HFFc6 (cell line): ENCODE data around the gene NEK6. TPM values are rescaled to one million over a fixed set of nuclear protein-coding genes. Genes with fewer than 3 reads are reported as not detected.
A peak's percentile ranks its signal among the peaks of the same experiment; 100 is the strongest.

ENCODE experiments used
- DNase-seq: peaks from one replicate; pipeline ENCODE4 v3.0.0-alpha.2; 2018
- H3K27ac Mint-ChIP-seq: 2 replicates; pipeline ENCODE4 v1.8.0; 2020; ENCODE audit warnings: mild to moderate bottlenecking, mixed read lengths
- H3K27me3 Mint-ChIP-seq: 2 replicates; pipeline ENCODE4 v1.8.0; 2021; ENCODE audit warnings: mild to moderate bottlenecking, moderate library complexity, mixed read lengths; ENCODE audit not compliant: insufficient read depth
- H3K36me3 Mint-ChIP-seq: 2 replicates; pipeline ENCODE4 v1.8.0; 2021; ENCODE audit warnings: low read depth, mixed read lengths
- H3K4me1 Mint-ChIP-seq: 2 replicates; pipeline ENCODE4 v1.8.0; 2020; ENCODE audit warnings: low read depth, mixed read lengths
- H3K4me3 Mint-ChIP-seq: 2 replicates; pipeline ENCODE4 v1.8.0; 2020; ENCODE audit warnings: mild to moderate bottlenecking, moderate library complexity, mixed read lengths
- H3K9me3 Mint-ChIP-seq: 2 replicates; pipeline ENCODE4 v1.8.0; 2020; ENCODE audit warnings: mild to moderate bottlenecking, mixed read lengths
- total RNA-seq, 6 experiments: library from RNA; stranded (reverse); fragmentation: NEBNext Ultra II Directional; extraction: Animal tissue kit (Norgen Biotek cat#: 25700); gene quantifications; 2 replicates in 1 of 6; 3 replicates in 5 of 6; pipeline ENCODE4 v1.2.3, GENCODE V29; 2021
- TF ChIP-seq, protein P1 (sequence below): fragments of 200-600 bp; sonication (generic); IDR thresholded peaks from 2 replicates; pipeline ENCODE4 v1.5.0; 2021; ENCODE audit warnings: antibody characterized with exemption, mild to moderate bottlenecking

NEK6 gene
- total RNA-seq, 6 experiments from 2014 or later, result 66.5 to 81.1 (median 71.4) TPM

DNA sequence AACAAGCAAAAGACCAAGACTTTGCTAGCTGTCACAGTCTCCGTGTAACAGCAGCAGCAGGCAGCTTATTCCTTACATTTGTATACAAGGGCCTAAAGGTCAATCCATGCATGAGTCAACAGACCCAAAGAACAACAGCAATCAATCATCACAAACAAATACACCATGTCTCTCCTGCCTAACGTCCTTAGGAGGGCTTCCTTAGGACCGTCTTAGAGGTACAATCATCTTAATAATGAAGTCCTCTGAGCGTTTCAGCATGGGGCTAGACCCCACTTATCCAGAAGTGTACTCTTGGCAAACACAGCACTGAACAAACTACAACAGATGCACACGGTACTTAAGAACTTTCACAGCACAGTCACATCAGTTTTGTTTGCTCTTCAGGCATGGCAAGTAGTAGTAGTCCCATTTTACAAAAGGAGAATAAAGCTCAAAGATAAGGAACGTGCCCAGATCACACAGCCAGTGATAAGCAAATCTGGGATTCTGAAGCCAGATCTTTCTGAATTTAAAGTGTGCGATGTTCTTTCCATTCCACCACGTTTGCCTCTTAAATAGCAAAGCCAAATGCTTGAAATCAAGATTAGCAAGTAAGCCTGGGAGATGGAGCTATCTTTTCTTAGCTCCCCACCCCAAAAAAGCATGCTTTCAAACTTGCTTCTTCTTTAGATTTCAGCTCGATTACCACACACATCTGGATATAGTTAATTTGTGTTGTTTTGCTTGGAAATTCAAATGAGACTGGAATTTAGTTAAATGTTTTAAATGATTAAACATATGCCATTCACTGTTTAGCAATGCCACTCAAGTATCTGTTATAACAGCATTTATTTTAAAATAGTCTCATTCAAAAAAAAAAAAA is 133.3 kb downstream of the NEK6 start:
- Mint-ChIP-seq H3K36me3 (no peaks in the 10 kb centered on the region), H3K9me3 (no peaks in the 10 kb centered on the region), H3K4me1 (peaks cover 96% of the 10 kb centered on the region), H3K27me3 (no peaks in the 10 kb centered on the region), H3K27ac (peak overlapping the region; percentile 87), H3K4me3 (peak overlapping the region; percentile 70)
- DNase-seq, result no peak
- TF ChIP-seq, protein P1, sequence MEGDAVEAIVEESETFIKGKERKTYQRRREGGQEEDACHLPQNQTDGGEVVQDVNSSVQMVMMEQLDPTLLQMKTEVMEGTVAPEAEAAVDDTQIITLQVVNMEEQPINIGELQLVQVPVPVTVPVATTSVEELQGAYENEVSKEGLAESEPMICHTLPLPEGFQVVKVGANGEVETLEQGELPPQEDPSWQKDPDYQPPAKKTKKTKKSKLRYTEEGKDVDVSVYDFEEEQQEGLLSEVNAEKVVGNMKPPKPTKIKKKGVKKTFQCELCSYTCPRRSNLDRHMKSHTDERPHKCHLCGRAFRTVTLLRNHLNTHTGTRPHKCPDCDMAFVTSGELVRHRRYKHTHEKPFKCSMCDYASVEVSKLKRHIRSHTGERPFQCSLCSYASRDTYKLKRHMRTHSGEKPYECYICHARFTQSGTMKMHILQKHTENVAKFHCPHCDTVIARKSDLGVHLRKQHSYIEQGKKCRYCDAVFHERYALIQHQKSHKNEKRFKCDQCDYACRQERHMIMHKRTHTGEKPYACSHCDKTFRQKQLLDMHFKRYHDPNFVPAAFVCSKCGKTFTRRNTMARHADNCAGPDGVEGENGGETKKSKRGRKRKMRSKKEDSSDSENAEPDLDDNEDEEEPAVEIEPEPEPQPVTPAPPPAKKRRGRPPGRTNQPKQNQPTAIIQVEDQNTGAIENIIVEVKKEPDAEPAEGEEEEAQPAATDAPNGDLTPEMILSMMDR, result no peak

DNA sequence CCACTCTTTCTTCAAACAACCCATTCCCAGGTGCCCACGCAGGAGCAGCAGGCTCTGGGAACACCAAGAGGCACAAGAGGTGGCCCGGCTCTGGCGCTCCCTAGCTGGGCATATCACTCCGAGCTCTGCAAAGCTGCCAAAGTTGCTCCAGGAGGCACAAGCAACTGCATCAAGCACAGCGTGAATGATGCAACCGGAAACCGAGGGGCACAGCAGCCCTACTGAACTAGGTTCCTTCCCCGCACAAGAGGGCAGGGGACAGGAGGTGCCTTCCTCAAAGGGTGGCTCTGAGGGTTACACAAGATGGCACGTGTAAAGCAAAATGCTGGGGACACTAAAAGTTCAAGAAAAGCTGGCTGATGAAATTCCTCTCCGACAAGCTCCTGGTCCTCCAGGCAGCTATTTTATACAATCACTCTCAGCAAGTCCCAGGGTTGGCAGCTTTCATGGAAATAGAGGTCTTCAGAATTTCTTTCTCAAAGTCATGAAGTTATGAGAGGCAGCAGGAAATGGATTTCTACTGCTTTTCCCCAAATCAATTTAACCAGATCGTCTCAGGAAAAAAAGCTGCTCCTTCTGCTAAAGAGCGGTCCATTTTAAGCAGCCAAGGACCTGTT is 134.6 kb downstream of the NEK6 start:
- H3K27ac Mint-ChIP-seq, result peak overlapping the region; percentile 87
- TF ChIP-seq, protein P1, result no peak
- H3K27me3 Mint-ChIP-seq, result no peaks in the 10 kb centered on the region
- peaks cover 89% of the 10 kb centered on the region for H3K4me1 Mint-ChIP-seq
- DNase-seq, result no peak
- H3K36me3 Mint-ChIP-seq, result peaks cover 5% of the 10 kb centered on the region
- H3K9me3 Mint-ChIP-seq, result no peaks in the 10 kb centered on the region
- H3K4me3 Mint-ChIP-seq, result peak overlapping the region; percentile 70

DNA sequence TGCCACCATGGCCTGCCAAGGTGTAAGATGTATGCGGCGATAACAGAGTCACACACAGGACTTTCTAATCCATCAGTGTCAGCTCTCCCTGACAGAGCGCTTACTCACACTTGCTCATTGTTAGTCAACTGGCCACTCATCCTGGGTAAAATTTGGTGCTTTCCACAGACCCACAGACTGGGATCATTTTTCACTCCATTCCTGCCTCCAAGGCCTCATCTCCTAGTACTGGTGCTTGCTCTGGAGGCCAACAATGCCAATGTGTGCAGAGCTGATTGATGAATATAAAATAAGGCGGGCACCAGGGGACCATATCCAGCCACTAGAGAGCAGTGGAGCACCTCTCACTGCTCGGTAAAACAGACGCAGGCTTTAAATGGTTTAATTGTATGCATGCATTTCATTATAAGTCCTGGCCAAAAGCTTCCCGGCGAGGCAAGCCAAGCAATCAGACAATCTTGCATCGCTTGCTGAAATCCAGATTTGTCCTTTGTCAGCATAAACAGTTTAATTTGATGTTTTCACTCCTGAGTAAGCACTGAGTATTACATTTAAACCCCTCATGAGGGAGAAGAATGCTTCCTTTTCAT is 135.2 kb downstream of the NEK6 start:
- H3K27me3 Mint-ChIP-seq, result no peaks in the 10 kb centered on the region
- peak overlapping the region; percentile 70 for H3K4me3 Mint-ChIP-seq
- peaks cover 84% of the 10 kb centered on the region for H3K4me1 Mint-ChIP-seq
- no peaks in the 10 kb centered on the region for H3K9me3 Mint-ChIP-seq
- DNase-seq, result peak; percentile 93
- peak overlapping the region; percentile 87 for H3K27ac Mint-ChIP-seq
- TF ChIP-seq, protein P1, result peak; percentile 73
- H3K36me3 Mint-ChIP-seq, result peaks cover 5% of the 10 kb centered on the region

DNA sequence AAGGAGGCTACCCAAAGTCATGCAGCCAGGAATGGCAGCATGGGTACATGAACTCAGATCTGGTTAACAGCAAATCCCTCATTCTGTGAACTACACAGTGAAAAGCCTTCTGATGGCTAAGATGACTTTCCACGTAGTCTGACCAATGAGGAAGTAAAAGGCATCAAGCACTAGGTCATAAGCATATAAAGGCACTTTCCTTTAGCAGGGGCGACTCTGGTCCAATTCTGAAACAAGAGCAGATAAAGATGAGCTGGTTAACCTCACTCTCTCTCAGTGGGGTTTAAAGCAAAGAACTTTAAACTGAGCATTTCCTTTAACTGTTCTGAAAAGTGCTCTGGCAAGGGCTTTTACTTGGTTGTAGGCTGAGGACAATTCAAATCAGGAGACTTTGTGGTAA is 136.4 kb downstream of the NEK6 start:
- no peaks in the 10 kb centered on the region for H3K27me3 Mint-ChIP-seq
- peak overlapping the region; percentile 70 for H3K4me3 Mint-ChIP-seq
- DNase-seq, result no peak
- peak overlapping the region; percentile 87 for H3K27ac Mint-ChIP-seq
- peaks cover 5% of the 10 kb centered on the region for H3K36me3 Mint-ChIP-seq
- peaks cover 85% of the 10 kb centered on the region for H3K4me1 Mint-ChIP-seq
- no peaks in the 10 kb centered on the region for H3K9me3 Mint-ChIP-seq
- TF ChIP-seq, protein P1, result no peak

DNA sequence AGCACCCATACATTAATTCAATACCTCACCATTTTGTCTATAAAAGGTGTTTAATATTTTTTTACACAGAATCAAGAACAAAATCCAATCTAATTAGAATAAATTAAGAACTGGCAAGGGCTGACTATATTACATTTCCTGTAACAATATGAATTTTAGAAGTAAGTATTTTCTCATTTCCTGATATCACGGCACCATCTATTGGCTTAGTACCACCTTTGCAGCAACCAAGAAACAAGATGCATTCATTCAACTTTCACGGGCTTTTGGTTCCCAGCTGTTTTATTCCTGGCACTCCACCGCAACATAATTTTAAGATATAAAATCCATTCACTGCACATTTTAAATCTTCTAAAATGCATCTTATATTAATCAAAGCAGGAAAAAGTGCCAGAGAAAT is 136.8 kb downstream of the NEK6 start:
- H3K4me1 Mint-ChIP-seq, result peaks cover 85% of the 10 kb centered on the region
- no peaks in the 10 kb centered on the region for H3K27me3 Mint-ChIP-seq
- peaks cover 5% of the 10 kb centered on the region for H3K36me3 Mint-ChIP-seq
- peak overlapping the region; percentile 87; the same call in 1 of the 2 replicates for H3K27ac Mint-ChIP-seq
- no peak for DNase-seq
- H3K9me3 Mint-ChIP-seq, result no peaks in the 10 kb centered on the region
- TF ChIP-seq, protein P1, result no peak; the same call in 1 of the 2 replicates
- no peak overlapping the region; the same call in 1 of the 2 replicates for H3K4me3 Mint-ChIP-seq
